22Rv1 (cell line): ENCODE measurements around the gene KCNJ5.

Experiments used
- H3K27ac ChIP-seq: fragments of 450-650 bp; 2 replicates; pipeline ENCODE4 v1.5.1; 2017
- CTCF ChIP-seq: fragments of 450-650 bp; IDR thresholded peaks from 2 replicates; pipeline ENCODE4 v1.5.1; 2017; ENCODE audit warnings: mild to moderate bottlenecking
- ZFX ChIP-seq: fragments of 450-650 bp; IDR thresholded peaks from 2 replicates; pipeline ENCODE4 v1.6.1; 2017; ENCODE audit warnings: antibody characterized with exemption, borderline replicate concordance

Gene KCNJ5

GRCh38 chr11:128911701-128912100 is 20.5 kb downstream of the KCNJ5 start:
- TF ChIP-seq ZFX (no peak), CTCF (no peak)
- H3K27ac ChIP-seq, result no peak overlapping the region

GRCh38 chr11:128913806-128914205 is 22.6 kb downstream of the KCNJ5 start:
- no peak overlapping the region for H3K27ac ChIP-seq
- TF ChIP-seq ZFX, result no peak
- TF ChIP-seq CTCF, result no peak

GRCh38 chr11:128914216-128915148 is 23.3 kb downstream of the KCNJ5 start:
- no peak overlapping the region for H3K27ac ChIP-seq
- TF ChIP-seq CTCF (no peak), ZFX (no peak)

GRCh38 chr11:128915149-128915521 is 24.0 kb downstream of the KCNJ5 start:
- TF ChIP-seq CTCF (no peak), ZFX (no peak)

GRCh38 chr11:128916037-128916572 is 24.9 kb downstream of the KCNJ5 start:
- H3K27ac ChIP-seq, result no peak overlapping the region
- TF ChIP-seq CTCF, result no peak
- TF ChIP-seq ZFX, result no peak

More at GRCh38 chr11:128915149-128915521, 24.0 kb downstream of the KCNJ5 start:
- no peak overlapping the region for H3K27ac ChIP-seq

- H3K27ac ChIP-seq, result no peak overlapping the region
- TF ChIP-seq CTCF (no peak), ZFX (no peak)
Measured at GRCh38 chr11:128916681-128917080, 25.5 kb downstream of the KCNJ5 start.

GRCh38 chr11:128917144-128917724 is 26.1 kb downstream of the KCNJ5 start:
- no peak overlapping the region for H3K27ac ChIP-seq
- no peak for TF ChIP-seq CTCF
- no peak for TF ChIP-seq ZFX
